ENCODE results near the gene ANKS1A.
A peak's percentile ranks its signal among the peaks of the same experiment; 100 is the strongest.

The ANKS1A gene

GRCh38 chr6:34951731-34952130 lies 62.7 kb downstream of the ANKS1A start:
- H3K9me3 ChIP-seq (ENCODE audit: control insufficient read depth, insufficient read depth, low read depth, low read length), result no peaks in the 10 kb centered on the region
- H3K36me3 ChIP-seq (ENCODE audit: control insufficient read depth in 2 of 2, insufficient read depth in 1 of 2, low read length in 2 of 2), result no peaks in the 10 kb centered on the region
- peaks cover 26% of the 10 kb centered on the region for H3K4me1 ChIP-seq (ENCODE audit: control insufficient read depth, insufficient read depth, low read length)
- TF ChIP-seq, protein P1, sequence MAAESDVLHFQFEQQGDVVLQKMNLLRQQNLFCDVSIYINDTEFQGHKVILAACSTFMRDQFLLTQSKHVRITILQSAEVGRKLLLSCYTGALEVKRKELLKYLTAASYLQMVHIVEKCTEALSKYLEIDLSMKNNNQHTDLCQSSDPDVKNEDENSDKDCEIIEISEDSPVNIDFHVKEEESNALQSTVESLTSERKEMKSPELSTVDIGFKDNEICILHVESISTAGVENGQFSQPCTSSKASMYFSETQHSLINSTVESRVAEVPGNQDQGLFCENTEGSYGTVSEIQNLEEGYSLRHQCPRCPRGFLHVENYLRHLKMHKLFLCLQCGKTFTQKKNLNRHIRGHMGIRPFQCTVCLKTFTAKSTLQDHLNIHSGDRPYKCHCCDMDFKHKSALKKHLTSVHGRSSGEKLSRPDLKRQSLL (tag by site-specific recombination; IDR thresholded peaks at IDR 0.05), result no peak
- peak; percentile 19; the same call in 1 of the 2 replicates for TF ChIP-seq OSR2 (tag by site-specific recombination; IDR thresholded peaks at IDR 0.05)
- peak; percentile 57 for TF ChIP-seq PRDM6 (tag by site-specific recombination; IDR thresholded peaks at IDR 0.05)
- H3K27ac ChIP-seq (ENCODE audit: extremely low read depth, low read depth, low read length), result no peak overlapping the region
- CTCF ChIA-PET, result interaction anchor here (0.9 to 4.4 kb wide), 4 partner anchors 16 to 188 kb away, joined by 3 to 14 read pairs (median 5); no protein-coding TSS in a partner anchor
- POLR2A ChIA-PET, result no interaction called here
- no peak overlapping the region for H3K4me3 ChIP-seq (ENCODE audit: low read depth, low read length)

GRCh38 chr6:34953061-34954025 lies 64.3 kb downstream of the ANKS1A start:
- H3K27ac ChIP-seq (ENCODE audit: extremely low read depth, low read depth, low read length), result no peak overlapping the region
- H3K4me1 ChIP-seq (ENCODE audit: control insufficient read depth, insufficient read depth, low read length), result peaks cover 31% of the 10 kb centered on the region
- POLR2A ChIA-PET, result no interaction called here
- H3K9me3 ChIP-seq (ENCODE audit: control insufficient read depth, insufficient read depth, low read depth, low read length), result no peaks in the 10 kb centered on the region
- CTCF ChIA-PET, result interaction anchor here (1.0 to 4.4 kb wide), 2 partner anchors 18 to 34 kb away, joined by 5 to 14 read pairs; no protein-coding TSS in a partner anchor
- no peaks in the 10 kb centered on the region for H3K36me3 ChIP-seq (ENCODE audit: control insufficient read depth in 2 of 2, insufficient read depth in 1 of 2, low read length in 2 of 2)
- no peak overlapping the region for H3K4me3 ChIP-seq (ENCODE audit: low read depth, low read length)
- TF ChIP-seq ZBTB17 (tag by site-specific recombination; IDR thresholded peaks at IDR 0.05) (peak; percentile 76), SP2 (tag by site-specific recombination; IDR thresholded peaks at IDR 0.05) (no peak), BCL6B (tag by site-specific recombination; IDR thresholded peaks at IDR 0.05) (no peak), GLI4 (tag by site-specific recombination; IDR thresholded peaks at IDR 0.05) (no peak), ZFP37 (tag by site-specific recombination; IDR thresholded peaks at IDR 0.05) (no peak), ZNF830 (tag by site-specific recombination; IDR thresholded peaks at IDR 0.05; ENCODE audit: low read depth) (no peak), ZNF391 (tag by site-specific recombination; IDR thresholded peaks at IDR 0.05; ENCODE audit: borderline replicate concordance, low read depth) (no peak), ZNF624 (tag by site-specific recombination; IDR thresholded peaks at IDR 0.05) (no peak), ZNF747 (tag by site-specific recombination; IDR thresholded peaks at IDR 0.05) (no peak), MEIS1 (CRISPR knock-in tag; IDR thresholded peaks at IDR 0.05; ENCODE audit: borderline replicate concordance) (no peak), ZNF626 (tag by site-specific recombination; IDR thresholded peaks at IDR 0.05) (no peak), ZEB2 (tag by site-specific recombination; IDR thresholded peaks at IDR 0.05) (peak; percentile 61; the same call in 1 of the 2 replicates), ZNF341 (tag by site-specific recombination; IDR thresholded peaks at IDR 0.05; ENCODE audit: low read depth) (no peak), ZNF266 (tag by site-specific recombination; IDR thresholded peaks at IDR 0.05; ENCODE audit: low read depth) (no peak), ZNF664 (tag by site-specific recombination; IDR thresholded peaks at IDR 0.05) (no peak), MYNN (tag by site-specific recombination; IDR thresholded peaks at IDR 0.05; ENCODE audit: borderline replicate concordance) (no peak), TRIM28 (IDR thresholded peaks at IDR 0.05; ENCODE audit: borderline replicate concordance, low read length) (no peak), ZNF398 (tag by site-specific recombination; IDR thresholded peaks at IDR 0.05) (no peak), HOXD13 (CRISPR knock-in tag; IDR thresholded peaks at IDR 0.05; ENCODE audit: borderline replicate concordance) (no peak), HOXA7 (CRISPR knock-in tag; IDR thresholded peaks at IDR 0.05; ENCODE audit: borderline replicate concordance) (no peak), ZNF239 (tag by site-specific recombination; IDR thresholded peaks at IDR 0.05) (no peak), ZNF514 (tag by site-specific recombination; IDR thresholded peaks at IDR 0.05) (no peak)
- TF ChIP-seq, protein P2, sequence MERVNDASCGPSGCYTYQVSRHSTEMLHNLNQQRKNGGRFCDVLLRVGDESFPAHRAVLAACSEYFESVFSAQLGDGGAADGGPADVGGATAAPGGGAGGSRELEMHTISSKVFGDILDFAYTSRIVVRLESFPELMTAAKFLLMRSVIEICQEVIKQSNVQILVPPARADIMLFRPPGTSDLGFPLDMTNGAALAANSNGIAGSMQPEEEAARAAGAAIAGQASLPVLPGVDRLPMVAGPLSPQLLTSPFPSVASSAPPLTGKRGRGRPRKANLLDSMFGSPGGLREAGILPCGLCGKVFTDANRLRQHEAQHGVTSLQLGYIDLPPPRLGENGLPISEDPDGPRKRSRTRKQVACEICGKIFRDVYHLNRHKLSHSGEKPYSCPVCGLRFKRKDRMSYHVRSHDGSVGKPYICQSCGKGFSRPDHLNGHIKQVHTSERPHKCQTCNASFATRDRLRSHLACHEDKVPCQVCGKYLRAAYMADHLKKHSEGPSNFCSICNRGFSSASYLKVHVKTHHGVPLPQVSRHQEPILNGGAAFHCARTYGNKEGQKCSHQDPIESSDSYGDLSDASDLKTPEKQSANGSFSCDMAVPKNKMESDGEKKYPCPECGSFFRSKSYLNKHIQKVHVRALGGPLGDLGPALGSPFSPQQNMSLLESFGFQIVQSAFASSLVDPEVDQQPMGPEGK (tag by site-specific recombination; IDR thresholded peaks at IDR 0.05), result peak; percentile 58; the same call in 1 of the 2 replicates

Data from HEK293 (cell line).